ENCODE data around the gene LKAAEAR1. TPM values are rescaled to one million over a fixed set of nuclear protein-coding genes. Genes with fewer than 3 reads are reported as not detected.

Gene LKAAEAR1
- total RNA-seq, 1 experiment from 2014 or later = 9.9 TPM

DNA sequence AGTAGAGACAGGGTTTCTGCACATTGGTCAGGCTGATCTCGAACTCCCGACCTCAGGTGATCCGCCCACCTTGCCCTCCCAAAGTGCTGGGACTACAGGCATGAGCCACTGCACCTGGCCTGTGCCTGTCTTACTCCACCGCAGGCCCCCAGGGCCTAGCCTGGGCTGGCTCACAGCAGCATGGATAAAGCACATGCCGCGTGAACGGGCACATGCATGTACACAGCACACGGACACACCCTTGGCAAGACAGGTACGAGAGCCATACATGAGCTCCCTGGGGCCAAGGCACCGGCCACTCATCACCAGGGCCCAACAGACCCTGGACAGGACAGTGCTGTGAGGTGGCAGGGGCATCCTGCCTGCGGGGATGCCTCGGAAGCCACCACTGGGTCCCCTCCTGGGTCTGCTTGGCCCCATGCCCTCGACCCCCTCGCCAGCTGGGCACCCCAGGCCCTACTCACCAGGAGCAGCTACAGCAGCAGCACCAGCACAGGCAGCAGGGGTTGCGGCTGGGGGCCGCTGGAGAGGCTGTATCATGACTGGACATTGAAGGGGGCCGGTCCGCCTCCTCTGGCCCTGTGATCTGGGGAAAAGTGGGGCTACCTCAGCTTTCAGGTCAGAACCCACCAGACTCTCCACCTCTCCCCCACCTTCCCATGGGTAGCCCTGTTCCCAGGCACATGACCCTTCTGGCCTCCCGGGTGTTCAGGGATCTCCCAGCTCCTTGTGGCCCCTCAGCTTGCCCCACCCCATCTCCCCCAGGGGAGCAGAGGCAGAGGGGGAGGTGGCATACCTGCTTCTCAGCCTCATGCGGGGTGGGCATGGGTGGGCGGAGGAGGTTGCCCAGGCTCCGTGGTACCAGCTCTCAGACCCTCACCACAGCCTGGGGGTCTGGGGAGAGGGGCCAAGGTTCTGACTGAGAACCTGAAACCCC is 7.9 kb downstream of the LKAAEAR1 start:
- Histone ChIP-seq H3K4me3 (no peak overlapping the region), H3K9me3 (no peaks in the 10 kb centered on the region), H3K27me3 (no peaks in the 10 kb centered on the region), H3K36me3 (peaks cover 19% of the 10 kb centered on the region)
- DNase-seq = no peak

DNA sequence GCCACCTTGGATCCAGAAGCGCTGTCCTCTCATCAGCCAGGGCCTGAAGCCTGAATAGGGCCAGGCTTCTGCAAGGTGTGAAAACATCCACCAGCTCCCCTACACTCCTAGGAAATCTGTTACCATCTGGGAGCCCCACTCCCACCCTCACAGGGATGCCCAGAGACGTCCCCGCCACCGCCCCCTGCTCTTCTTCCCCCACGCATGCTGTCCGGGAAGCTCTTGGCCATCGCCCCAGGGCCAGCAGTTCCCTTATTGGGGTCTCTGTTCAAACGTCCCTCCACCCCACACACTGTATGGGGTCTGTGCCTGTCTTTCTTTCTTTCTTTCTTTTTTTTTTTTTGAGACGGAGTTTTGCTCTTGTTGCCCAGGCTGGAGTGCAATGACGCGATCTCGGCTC is 8.6 kb downstream of the LKAAEAR1 start:
- H3K27me3 ChIP-seq = no peaks in the 10 kb centered on the region
- no peaks in the 10 kb centered on the region for H3K9me3 ChIP-seq
- peaks cover 19% of the 10 kb centered on the region for H3K36me3 ChIP-seq
- no peak for DNase-seq
- H3K4me3 ChIP-seq = no peak overlapping the region

DNA sequence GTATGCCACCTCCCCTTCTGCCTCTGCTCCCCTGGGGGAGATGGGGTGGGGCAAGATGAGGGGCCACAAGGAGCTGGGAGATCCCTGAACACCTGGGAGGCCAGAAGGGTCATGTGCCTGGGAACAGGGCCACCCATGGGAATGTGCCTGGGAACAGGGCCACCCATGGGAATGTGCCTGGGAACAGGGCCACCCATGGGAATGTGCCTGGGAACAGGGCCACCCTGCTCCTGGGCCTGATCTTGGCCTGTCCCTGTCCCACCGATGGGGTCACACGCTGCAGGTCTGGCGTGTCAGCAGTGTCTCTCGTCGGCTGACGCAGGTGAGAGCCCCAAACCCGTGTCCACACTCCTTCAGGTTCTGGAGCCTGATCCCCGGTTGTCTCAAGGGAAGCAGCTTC is 9.2 kb downstream of the LKAAEAR1 start:
- H3K27me3 ChIP-seq = no peaks in the 10 kb centered on the region
- no peak overlapping the region for H3K4me3 ChIP-seq
- DNase-seq = no peak
- peaks cover 19% of the 10 kb centered on the region for H3K36me3 ChIP-seq
- no peaks in the 10 kb centered on the region for H3K9me3 ChIP-seq

DNA sequence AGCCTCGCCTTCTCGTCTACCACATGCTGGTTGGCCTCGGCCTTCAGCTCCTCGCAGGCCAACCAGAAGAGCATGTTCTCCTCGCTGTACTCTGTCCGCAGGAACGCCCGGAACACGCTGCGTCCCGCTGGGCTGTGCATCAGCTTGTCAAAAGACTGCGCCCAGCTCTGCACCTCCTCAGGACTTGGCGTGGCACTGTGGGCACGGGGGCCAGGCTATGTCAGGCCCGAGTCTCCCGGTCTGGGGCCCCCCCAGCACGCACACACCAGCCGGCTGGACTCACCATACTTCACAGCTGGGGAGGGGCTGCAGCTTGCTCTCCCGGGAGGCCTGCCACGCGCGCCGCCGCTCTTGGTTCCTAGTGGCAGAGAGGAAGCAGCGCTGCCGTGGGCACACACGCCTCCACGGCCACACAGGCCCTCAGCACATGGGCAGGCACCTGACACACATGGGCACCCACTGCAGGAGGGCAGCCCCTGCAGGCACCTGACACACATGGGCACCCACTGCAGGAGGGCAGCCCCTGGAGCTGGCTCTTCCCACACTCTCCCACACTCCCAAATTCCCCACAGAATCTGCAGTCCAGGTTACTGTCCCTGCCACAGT is 9.9 kb downstream of the LKAAEAR1 start:
- H3K9me3 ChIP-seq = no peaks in the 10 kb centered on the region
- H3K36me3 ChIP-seq = peaks cover 19% of the 10 kb centered on the region
- H3K27me3 ChIP-seq = no peaks in the 10 kb centered on the region
- no peak overlapping the region for H3K4me3 ChIP-seq
- no peak for DNase-seq

DNA sequence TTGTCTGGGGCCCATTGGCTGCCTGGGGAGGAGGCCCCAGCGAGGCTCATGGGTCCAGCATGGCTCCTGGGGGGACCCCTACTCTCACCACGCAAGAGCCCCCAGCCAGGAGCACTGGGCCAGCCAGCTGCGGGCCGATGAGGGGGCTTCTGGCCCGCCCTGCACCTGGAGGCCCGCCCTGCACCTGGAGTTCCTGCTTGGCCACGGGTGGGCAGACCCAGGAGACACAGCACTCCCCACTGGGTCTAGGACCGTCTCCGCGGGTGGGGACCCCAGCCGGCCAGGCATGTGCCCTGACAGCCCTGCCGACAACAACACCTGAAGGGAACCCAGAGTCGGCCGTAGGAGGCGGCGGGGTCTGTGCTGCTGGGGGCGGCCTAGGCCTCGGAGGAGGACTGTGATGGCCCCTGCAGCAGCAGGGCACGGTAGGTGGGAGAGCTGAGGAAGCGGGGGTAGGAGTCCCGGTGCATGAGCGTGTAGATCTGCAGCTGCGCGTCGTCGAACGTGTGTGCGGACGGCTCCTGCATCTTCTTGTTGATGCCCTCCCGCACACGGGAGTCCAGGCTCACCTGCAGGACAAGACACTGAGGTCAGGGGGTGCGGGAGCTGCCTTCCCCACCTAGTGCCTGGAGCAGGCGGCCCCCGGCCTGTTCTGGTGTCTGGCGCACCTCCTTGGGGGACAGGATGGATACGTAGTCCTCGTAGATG is 10.6 kb downstream of the LKAAEAR1 start:
- Histone ChIP-seq H3K36me3 (peaks cover 19% of the 10 kb centered on the region), H3K9me3 (no peaks in the 10 kb centered on the region), H3K27me3 (no peaks in the 10 kb centered on the region), H3K4me3 (no peak overlapping the region)
- no peak for DNase-seq

DNA sequence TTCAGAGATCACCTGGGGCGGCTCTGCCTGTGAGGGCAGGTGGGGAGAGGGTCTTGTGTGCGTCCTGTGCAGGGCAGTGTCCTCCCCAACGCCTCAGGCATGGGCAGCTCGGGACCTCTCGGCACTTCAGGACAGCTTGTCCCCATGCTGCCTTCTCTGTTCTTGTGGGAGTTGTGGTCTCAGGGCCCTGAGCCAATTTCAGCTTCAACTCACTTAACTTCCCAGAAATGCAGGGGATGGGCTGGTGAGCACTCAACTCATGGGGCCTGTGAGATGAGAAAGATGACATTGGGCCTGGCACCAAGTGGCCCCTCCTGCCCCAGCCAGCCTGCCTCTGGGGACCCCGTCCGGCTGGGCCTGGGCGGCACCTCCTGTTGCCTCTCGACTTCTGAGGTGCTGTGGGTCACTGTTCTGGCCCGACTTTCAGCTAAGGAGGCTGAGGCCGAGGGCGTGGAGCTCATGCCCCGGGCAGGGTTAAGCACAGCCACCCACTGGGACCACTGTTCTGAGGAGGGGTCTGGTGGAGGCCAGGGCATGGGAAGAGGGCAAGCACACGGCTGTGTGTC is 11.6 kb downstream of the LKAAEAR1 start:
- Histone ChIP-seq H3K9me3 (no peaks in the 10 kb centered on the region), H3K27me3 (no peaks in the 10 kb centered on the region), H3K36me3 (peaks cover 19% of the 10 kb centered on the region), H3K4me3 (no peak overlapping the region)
- no peak for DNase-seq

DNA sequence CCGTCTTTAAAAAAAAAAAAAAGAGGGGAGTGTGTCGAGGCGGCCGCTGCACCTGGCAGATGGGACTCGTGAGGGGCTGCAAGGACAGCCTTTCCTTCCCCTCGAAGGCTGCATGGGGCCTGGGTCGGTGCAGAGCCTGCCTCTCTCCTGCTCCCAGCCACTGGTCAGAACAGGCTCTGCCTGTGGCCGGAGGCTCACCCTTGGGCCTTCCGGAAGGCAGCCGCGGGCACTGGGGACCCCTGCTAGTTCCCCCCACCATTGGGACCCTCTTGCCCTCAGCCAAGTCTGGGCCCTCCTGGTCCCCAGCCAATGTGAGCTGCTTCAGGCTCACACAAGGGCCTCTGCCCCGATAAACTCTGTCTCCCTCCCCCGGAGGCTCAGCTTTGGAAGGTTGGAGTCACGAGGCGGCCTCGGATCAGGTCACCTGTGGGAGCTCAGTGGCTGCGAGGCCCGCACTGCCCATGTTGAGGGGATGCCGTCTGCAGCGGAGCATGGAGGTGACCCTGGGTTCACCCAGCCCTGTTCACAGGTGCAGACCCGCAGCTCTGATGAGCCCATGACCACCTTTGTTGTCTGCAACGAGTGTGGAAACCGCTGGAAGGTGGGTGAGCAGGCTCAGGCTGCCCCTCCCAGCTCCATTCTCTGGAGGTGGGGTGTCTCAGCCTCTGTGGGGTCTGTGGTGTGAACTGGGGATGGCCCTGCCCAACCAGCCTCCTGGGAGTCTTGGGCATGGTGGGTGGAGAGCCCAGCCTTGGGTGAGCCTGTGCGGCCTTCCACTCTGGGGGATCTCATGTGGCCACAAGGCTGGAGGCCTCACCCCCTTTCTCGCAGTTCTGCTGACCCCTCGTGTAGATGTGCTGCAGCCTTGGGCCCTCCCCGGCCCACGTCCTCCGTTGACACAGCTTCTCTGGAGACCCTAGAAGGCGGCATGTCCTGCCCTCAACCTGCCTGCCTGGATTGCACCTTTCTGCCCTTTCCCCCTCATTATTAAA is 12.6 kb downstream of the LKAAEAR1 start:
- H3K27me3 ChIP-seq = no peaks in the 10 kb centered on the region
- peaks cover 22% of the 10 kb centered on the region for H3K36me3 ChIP-seq
- no peak for DNase-seq
- H3K4me3 ChIP-seq = no peak overlapping the region
- no peaks in the 10 kb centered on the region for H3K9me3 ChIP-seq

DNA sequence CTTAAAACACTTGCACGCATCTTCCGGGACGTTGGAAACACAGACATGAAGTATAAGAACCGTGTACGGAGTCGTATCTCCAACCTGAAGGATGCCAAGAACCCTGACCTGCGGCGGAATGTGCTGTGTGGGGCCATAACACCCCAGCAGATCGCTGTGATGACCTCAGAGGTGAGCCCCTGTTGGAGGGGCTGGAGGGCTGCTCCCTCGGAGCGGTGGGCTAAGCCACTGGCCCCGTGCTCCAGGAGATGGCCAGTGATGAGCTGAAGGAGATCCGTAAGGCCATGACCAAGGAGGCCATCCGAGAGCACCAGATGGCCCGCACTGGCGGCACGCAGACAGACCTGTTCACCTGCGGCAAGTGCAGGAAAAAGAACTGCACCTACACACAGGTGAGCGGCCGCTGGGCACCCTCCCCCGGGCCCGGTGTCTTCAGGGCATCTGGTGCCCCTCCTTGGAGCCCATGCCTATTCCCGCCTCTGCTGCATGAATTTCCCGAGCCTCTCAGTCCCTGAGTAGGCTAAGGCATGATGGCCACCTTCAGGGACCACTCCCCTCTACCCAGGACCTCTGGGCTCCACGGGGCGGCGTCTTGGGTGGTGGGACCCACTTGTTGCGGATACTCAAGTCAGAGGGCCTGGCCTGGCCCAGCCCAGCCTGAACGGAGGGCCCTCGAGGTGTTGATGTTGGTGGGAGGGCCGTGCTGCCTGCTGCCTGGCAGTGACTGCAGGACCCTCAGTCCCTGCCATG is 13.8 kb downstream of the LKAAEAR1 start:
- Histone ChIP-seq H3K4me3 (no peak overlapping the region), H3K36me3 (peaks cover 18% of the 10 kb centered on the region), H3K9me3 (no peaks in the 10 kb centered on the region), H3K27me3 (no peaks in the 10 kb centered on the region)
- DNase-seq = no peak

DNA sequence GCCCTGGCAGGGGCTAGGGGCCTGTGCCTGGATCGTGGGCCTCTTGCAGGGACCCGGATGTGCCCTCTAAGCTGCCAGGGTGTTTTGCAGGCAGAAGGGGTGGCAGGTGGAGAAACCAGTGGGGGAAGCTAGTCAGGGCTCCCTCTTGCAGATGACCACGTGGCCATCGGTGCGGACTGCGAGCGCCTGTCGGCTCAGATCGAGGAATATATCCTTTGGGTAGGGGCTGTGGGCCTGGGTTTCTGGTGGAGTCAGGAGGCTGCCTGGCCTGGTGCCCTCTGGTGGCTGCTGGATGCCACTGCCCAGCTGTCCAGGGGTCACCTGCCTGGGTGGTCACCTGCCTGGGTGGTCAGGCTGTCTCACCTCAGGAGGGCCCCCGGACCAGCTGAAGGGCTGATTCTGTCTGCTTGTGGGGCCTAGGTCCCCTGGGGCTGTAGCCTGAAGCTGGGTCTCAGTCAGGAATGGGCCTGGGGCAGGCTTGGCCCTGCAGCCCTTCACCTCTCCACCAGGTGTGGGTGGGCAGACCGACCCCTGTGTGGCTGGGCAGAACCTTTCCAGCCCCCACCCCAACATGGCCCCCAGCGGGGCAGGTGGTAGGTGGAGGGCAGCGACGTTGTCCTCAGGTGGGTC is 14.5 kb downstream of the LKAAEAR1 start:
- no peaks in the 10 kb centered on the region for H3K27me3 ChIP-seq
- no peak overlapping the region for H3K4me3 ChIP-seq
- H3K9me3 ChIP-seq = no peaks in the 10 kb centered on the region
- DNase-seq = no peak
- H3K36me3 ChIP-seq = peaks cover 18% of the 10 kb centered on the region

DNA sequence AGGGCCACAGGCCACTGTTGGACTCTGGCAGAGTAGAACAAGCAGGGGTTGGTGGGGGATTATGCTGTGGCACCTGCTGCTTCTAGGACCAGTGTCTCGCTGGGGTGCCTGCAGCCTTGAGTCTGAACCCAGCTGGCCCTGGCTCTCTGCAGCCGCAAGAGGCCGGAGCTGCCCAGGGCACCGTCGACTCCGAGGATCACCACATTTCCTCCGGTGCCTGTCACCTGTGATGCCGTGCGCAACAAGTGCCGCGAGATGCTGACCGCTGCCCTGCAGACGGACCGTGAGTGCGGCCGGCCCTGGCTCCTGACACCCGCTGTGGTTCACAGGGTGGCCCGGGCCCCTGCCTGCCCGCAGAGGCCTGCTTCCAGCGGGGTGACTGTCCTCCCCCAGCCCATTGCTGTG is 15.0 kb downstream of the LKAAEAR1 start:
- Histone ChIP-seq H3K9me3 (no peaks in the 10 kb centered on the region), H3K36me3 (peaks cover 18% of the 10 kb centered on the region), H3K4me3 (no peak overlapping the region), H3K27me3 (no peaks in the 10 kb centered on the region)
- DNase-seq = no peak

DNA sequence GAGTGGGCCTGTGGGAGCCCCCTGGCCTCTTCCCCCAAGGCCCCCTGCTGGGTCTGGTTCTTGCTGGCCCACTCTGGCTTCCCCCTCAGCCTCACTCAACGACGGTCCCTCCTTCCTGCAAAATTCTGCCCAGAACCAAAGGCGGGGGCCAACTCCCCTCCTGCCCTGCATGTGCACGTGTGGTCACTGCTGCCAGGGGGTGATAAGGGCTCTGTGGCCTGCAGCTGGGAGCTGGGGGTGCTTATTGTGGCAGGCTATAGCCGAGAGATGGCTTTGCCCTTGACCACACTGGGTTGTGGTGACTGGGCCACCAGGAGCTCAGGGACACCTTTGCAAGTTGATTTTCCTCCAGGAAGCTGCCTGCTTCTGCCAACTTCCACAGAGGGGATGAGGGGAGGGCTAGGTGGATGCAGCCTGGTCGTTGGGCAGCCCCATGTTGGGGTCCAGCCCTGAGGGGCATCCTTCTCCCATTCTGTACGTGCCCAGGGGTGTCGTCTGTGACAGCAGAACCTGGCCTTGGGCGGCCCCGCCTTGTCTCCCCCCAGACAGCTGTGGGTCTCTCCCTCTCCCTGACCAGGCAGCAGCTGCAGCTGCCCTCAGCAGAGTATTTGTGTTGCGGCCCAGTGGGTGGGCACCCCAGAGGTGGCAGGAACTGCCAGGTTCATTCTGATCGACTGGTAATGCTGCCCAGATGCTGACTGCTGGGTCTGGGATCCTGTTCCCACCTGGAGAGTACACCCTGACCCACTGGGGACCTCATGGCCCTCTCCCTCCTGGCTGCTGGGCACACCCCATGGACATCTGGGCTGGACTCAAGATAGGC is 15.6 kb downstream of the LKAAEAR1 start:
- Histone ChIP-seq H3K4me3 (no peak overlapping the region), H3K36me3 (peaks cover 12% of the 10 kb centered on the region), H3K27me3 (no peaks in the 10 kb centered on the region), H3K9me3 (no peaks in the 10 kb centered on the region)
- no peak for DNase-seq

DNA sequence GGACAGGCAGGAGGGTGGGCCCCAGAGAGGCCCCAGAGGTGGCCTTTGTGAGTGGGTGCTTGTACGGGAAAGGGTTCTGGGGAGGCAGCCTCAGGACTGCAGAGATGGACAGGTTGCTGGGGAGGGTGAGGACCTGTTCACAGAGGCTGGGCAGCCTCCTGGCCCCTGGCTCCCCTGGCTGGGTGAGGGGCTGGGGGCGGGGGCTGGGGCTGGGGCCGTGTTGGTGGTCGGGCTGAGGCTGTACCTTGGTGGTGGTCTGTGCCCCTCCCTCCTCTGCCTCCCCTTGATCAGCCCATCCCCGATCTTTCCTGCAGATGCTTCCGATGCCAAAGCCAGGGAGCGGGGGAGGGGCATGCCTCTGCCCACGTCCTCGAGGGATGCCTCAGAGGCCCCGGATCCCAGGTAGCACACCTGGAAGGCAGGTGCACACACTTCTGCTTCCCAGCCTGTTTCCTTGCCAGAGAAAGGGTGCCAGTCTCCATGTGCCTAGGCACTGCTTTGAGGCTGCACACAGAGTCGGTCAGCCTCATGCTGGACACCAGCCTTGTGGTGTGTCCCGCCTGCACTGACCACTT is 16.4 kb downstream of the LKAAEAR1 start:
- no peak for DNase-seq
- peaks cover 8% of the 10 kb centered on the region for H3K36me3 ChIP-seq
- H3K4me3 ChIP-seq = no peak overlapping the region
- no peaks in the 10 kb centered on the region for H3K9me3 ChIP-seq
- no peaks in the 10 kb centered on the region for H3K27me3 ChIP-seq

DNA sequence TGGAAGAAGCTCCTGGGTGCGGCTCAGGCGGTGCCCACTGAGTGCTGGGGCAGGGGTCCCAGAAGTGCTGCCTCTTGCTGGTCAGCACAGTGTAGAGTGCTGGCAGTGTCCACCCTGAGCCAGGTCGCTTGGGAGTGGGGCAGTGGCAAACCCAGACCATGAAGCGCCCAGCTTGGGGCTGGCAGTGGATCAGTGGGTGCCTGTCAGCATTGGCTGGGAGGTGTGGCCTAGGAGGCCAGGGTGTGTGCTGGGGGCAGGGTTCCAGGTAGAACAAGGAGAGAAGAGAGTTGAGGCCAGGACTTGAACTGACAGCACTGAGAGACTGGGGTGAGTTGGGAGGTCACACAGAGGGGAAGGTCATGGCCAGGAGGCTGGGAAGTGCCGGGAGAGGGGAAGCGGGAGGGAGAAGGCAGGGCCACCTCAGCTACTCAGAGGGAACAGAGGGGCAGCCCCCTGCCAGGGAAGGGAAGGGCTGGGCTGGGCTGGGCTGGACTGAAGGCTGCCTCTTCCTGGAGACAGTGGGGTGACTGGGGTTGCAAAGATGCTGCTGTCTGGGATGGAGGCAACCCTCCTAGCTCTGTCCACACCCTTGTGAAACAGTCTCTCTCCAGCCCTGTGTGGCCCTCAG is 17.1 kb downstream of the LKAAEAR1 start:
- H3K9me3 ChIP-seq = no peaks in the 10 kb centered on the region
- no peak overlapping the region for H3K4me3 ChIP-seq
- no peak for DNase-seq
- H3K36me3 ChIP-seq = peaks cover 6% of the 10 kb centered on the region
- no peaks in the 10 kb centered on the region for H3K27me3 ChIP-seq

DNA sequence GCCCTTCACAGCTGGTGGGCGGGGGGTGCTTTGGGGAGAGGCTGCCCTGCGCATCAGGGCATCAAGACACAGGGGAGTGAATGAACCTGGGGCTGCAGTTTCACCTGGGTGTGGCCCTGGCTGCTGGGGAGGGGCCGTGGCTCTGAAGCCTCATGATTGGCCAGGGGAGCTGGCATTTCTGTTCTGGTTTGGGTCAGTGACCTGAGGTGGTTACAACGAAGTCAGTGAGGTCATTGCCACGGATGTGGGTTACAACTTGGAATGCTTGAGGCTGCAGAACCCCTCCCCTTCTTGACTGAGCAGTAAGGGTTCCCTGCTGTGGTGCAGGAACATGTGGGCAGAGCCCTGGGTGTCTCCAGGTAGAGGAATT is 18.2 kb downstream of the LKAAEAR1 start:
- H3K27me3 ChIP-seq = no peaks in the 10 kb centered on the region
- H3K4me3 ChIP-seq = no peak overlapping the region
- DNase-seq = peak; percentile 85
- no peaks in the 10 kb centered on the region for H3K9me3 ChIP-seq
- peaks cover 6% of the 10 kb centered on the region for H3K36me3 ChIP-seq
